ENCODE results near the gene CPLX1. TPM values are rescaled to one million over a fixed set of nuclear protein-coding genes. Genes with fewer than 3 reads are reported as not detected.

CPLX1 gene
- total RNA-seq, 1 donor from 2014 or later: 115 TPM

DNA sequence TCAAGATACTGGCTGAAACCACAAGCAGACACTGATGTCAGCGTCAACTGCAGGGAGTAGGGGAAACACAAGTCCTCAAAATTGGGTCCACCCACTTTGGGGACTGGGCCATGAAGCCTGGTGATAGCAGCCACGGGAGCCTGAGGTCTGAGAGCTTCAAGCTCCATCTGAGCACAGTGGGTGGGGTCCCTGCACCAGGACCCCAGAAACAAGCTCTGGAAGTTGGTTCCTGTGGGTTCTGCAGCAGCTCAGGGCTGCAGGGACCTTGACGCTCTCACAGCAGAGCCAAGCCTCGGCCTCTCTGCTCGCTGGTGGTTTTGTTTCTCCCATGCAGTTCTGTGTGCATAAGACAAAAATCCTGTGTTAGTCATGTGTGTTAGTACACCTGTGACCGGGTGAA lies 54.5 kb downstream of the CPLX1 start:
- Mint-ChIP-seq H3K9me3 (ENCODE audit: unreplicated experiment) (peaks cover 25% of the 10 kb centered on the region), H3K27me3 (ENCODE audit: unreplicated experiment) (peaks cover 16% of the 10 kb centered on the region), H3K4me1 (ENCODE audit: low read depth, unreplicated experiment) (peaks cover 26% of the 10 kb centered on the region), H3K4me3 (ENCODE audit: unreplicated experiment) (peak overlapping the region; percentile 79), H3K27ac (ENCODE audit: unreplicated experiment) (peak overlapping the region; percentile 92), H3K36me3 (ENCODE audit: unreplicated experiment) (peaks cover 27% of the 10 kb centered on the region)
- TF ChIP-seq, protein P1, sequence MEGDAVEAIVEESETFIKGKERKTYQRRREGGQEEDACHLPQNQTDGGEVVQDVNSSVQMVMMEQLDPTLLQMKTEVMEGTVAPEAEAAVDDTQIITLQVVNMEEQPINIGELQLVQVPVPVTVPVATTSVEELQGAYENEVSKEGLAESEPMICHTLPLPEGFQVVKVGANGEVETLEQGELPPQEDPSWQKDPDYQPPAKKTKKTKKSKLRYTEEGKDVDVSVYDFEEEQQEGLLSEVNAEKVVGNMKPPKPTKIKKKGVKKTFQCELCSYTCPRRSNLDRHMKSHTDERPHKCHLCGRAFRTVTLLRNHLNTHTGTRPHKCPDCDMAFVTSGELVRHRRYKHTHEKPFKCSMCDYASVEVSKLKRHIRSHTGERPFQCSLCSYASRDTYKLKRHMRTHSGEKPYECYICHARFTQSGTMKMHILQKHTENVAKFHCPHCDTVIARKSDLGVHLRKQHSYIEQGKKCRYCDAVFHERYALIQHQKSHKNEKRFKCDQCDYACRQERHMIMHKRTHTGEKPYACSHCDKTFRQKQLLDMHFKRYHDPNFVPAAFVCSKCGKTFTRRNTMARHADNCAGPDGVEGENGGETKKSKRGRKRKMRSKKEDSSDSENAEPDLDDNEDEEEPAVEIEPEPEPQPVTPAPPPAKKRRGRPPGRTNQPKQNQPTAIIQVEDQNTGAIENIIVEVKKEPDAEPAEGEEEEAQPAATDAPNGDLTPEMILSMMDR (IDR thresholded peaks at IDR 0.05; ENCODE audit: partially characterized antibody, unreplicated experiment): no peak
- DNase-seq: no peak

DNA sequence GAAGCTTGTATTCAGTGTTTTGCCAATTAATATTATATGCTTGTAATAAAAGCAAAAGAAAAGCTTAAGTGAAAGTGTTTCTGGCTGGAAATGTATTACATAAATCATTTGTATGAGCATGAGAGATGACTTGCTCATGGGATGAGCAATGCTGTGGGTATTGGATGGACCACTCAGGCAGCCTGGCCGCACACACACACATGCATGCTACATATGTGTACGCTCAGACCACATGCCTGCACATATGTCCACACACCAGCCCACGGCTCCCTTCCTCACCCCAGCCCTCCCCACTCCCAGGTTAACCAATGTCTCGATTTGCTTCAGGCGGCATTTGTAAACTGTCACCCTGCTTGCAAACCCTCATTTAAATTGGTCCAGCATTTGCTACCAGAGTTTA lies 55.9 kb downstream of the CPLX1 start:
- TF ChIP-seq, protein P1 (IDR thresholded peaks at IDR 0.05; ENCODE audit: partially characterized antibody, unreplicated experiment): no peak
- H3K27me3 Mint-ChIP-seq (ENCODE audit: unreplicated experiment): peaks cover 22% of the 10 kb centered on the region
- H3K4me1 Mint-ChIP-seq (ENCODE audit: low read depth, unreplicated experiment): peaks cover 28% of the 10 kb centered on the region
- DNase-seq: no peak
- H3K9me3 Mint-ChIP-seq (ENCODE audit: unreplicated experiment): peaks cover 35% of the 10 kb centered on the region
- peaks cover 28% of the 10 kb centered on the region for H3K36me3 Mint-ChIP-seq (ENCODE audit: unreplicated experiment)
- peak overlapping the region; percentile 80 for H3K27ac Mint-ChIP-seq (ENCODE audit: unreplicated experiment)
- H3K4me3 Mint-ChIP-seq (ENCODE audit: unreplicated experiment): peak overlapping the region; percentile 69

DNA sequence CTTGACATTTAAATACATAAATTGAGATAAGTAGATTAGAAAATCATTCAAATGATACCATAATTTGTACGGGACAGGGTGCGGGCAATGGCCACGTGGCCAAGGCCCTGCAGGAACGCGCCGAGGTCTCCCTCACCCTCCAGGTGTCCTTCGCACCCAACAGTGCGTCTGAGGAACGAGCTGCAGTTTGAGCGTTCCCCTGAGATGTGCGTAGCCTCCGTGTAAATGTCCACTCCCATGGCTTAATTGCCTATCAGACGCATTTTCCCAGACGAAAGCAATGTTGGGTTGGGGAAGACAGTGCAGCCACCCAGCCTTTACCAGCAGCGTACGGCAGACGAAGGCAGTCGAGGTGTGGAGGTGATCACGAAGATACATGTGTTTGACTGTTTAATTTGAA lies 56.4 kb downstream of the CPLX1 start:
- no peak for DNase-seq
- TF ChIP-seq, protein P1 (IDR thresholded peaks at IDR 0.05; ENCODE audit: partially characterized antibody, unreplicated experiment): no peak
- H3K4me3 Mint-ChIP-seq (ENCODE audit: unreplicated experiment): peak overlapping the region; percentile 69
- peaks cover 25% of the 10 kb centered on the region for H3K4me1 Mint-ChIP-seq (ENCODE audit: low read depth, unreplicated experiment)
- peaks cover 23% of the 10 kb centered on the region for H3K27me3 Mint-ChIP-seq (ENCODE audit: unreplicated experiment)
- peak overlapping the region; percentile 80 for H3K27ac Mint-ChIP-seq (ENCODE audit: unreplicated experiment)
- peaks cover 32% of the 10 kb centered on the region for H3K9me3 Mint-ChIP-seq (ENCODE audit: unreplicated experiment)
- H3K36me3 Mint-ChIP-seq (ENCODE audit: unreplicated experiment): peaks cover 28% of the 10 kb centered on the region

DNA sequence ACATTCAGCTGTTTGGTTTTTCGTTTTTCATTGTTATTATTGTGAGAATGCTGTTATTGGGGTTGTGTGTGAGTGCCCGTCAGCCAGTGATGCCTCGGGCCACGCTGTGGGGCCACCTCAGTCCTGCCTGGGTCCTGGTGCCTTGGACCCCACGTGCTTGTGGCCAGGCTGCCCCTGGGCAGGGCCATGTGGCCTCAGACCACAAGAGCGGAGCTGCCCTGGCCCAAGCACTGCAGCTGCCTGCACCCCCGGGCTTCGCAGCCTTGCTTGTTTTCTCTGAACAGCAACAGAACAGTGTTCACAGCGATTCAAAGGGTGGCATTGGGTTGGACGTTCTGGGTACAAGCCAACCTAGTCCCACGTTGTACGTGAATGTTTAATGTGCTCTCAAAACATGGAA lies 56.9 kb downstream of the CPLX1 start:
- H3K27ac Mint-ChIP-seq (ENCODE audit: unreplicated experiment): peak overlapping the region; percentile 80

DNA sequence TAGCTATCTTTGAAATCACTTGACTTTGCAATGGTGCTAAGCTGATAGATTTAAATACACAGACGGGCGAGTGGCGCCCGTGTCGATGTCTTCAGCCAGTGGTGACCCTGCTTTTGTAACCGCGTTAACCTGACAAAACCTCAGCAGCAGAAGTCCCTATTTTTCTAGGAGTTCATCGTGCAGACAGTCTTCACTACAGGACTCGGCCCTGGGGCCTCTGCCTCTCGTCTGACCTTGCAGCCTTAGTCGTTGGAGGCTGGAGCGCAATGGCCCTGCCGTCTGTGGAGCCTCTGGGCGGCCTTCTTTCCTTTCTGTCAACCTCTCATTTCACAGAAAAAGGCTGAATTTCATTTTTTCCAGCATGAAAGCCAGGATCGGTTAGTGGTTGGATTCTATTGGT lies 57.9 kb downstream of the CPLX1 start:
- Mint-ChIP-seq H3K4me3 (ENCODE audit: unreplicated experiment) (no peak overlapping the region), H3K27me3 (ENCODE audit: unreplicated experiment) (peaks cover 27% of the 10 kb centered on the region), H3K27ac (ENCODE audit: unreplicated experiment) (peak overlapping the region; percentile 43), H3K36me3 (ENCODE audit: unreplicated experiment) (peaks cover 30% of the 10 kb centered on the region), H3K9me3 (ENCODE audit: unreplicated experiment) (peaks cover 37% of the 10 kb centered on the region), H3K4me1 (ENCODE audit: low read depth, unreplicated experiment) (peaks cover 24% of the 10 kb centered on the region)
- DNase-seq: no peak
- TF ChIP-seq, protein P1 (IDR thresholded peaks at IDR 0.05; ENCODE audit: partially characterized antibody, unreplicated experiment): no peak

More for the DNA sequence above, 56.9 kb downstream of the CPLX1 start:
- Mint-ChIP-seq H3K9me3 (ENCODE audit: unreplicated experiment) (peaks cover 29% of the 10 kb centered on the region), H3K4me3 (ENCODE audit: unreplicated experiment) (no peak overlapping the region), H3K4me1 (ENCODE audit: low read depth, unreplicated experiment) (peaks cover 22% of the 10 kb centered on the region), H3K27me3 (ENCODE audit: unreplicated experiment) (peaks cover 22% of the 10 kb centered on the region), H3K36me3 (ENCODE audit: unreplicated experiment) (peaks cover 24% of the 10 kb centered on the region)
- TF ChIP-seq, protein P1 (IDR thresholded peaks at IDR 0.05; ENCODE audit: partially characterized antibody, unreplicated experiment): no peak
- DNase-seq: no peak

All from glutamatergic neuron (in vitro differentiated cells).